Measurements from ENCODE around the gene HIGD1A. TPM values are rescaled to one million over a fixed set of nuclear protein-coding genes. Genes with fewer than 3 reads are reported as not detected.

Gene HIGD1A
- total and polyA plus RNA-seq, 2 experiments from 2014 or later: 121 to 445 TPM

GRCh38 chr3:42827654-42828053 lies 23.4 kb upstream of the HIGD1A start:
- H3K4me3 ChIP-seq: no peak overlapping the region
- no peaks in the 10 kb centered on the region for H3K4me1 ChIP-seq (ENCODE audit: low read depth)
- H3K9me3 ChIP-seq (ENCODE audit: low read depth): no peaks in the 10 kb centered on the region
- H3K27ac ChIP-seq: no peak overlapping the region
- H3K36me3 ChIP-seq: no peaks in the 10 kb centered on the region
- no peaks in the 10 kb centered on the region for H3K27me3 ChIP-seq
- TF ChIP-seq, protein P1, sequence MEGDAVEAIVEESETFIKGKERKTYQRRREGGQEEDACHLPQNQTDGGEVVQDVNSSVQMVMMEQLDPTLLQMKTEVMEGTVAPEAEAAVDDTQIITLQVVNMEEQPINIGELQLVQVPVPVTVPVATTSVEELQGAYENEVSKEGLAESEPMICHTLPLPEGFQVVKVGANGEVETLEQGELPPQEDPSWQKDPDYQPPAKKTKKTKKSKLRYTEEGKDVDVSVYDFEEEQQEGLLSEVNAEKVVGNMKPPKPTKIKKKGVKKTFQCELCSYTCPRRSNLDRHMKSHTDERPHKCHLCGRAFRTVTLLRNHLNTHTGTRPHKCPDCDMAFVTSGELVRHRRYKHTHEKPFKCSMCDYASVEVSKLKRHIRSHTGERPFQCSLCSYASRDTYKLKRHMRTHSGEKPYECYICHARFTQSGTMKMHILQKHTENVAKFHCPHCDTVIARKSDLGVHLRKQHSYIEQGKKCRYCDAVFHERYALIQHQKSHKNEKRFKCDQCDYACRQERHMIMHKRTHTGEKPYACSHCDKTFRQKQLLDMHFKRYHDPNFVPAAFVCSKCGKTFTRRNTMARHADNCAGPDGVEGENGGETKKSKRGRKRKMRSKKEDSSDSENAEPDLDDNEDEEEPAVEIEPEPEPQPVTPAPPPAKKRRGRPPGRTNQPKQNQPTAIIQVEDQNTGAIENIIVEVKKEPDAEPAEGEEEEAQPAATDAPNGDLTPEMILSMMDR (IDR thresholded peaks at IDR 0.05; ENCODE audit: low read depth, low read length): no peak
- DNase-seq (ENCODE audit: low read depth in 1 of 2, low spot score in 1 of 2): no peak

DNA sequence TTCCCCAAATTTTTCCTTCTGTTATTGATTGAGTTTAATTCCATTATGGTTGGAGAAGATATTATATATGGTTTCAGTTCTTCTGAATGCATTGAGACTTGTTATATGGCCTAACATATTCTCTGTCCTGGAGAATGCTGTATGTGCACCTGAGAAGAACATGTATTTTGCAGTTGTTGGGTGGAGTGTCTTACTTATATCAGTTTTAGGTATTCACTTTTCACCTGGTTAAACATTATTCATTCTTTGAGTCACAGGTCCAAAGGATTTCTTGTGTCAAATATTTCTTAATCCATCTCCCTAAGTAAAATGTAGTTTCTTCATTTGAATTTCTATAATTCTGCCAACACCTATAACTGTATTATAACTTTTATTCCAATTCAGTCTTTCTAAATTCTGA lies 22.7 kb upstream of the HIGD1A start:
- no peak for DNase-seq (ENCODE audit: low read depth in 1 of 2, low spot score in 1 of 2)
- H3K36me3 ChIP-seq: no peaks in the 10 kb centered on the region

DNA sequence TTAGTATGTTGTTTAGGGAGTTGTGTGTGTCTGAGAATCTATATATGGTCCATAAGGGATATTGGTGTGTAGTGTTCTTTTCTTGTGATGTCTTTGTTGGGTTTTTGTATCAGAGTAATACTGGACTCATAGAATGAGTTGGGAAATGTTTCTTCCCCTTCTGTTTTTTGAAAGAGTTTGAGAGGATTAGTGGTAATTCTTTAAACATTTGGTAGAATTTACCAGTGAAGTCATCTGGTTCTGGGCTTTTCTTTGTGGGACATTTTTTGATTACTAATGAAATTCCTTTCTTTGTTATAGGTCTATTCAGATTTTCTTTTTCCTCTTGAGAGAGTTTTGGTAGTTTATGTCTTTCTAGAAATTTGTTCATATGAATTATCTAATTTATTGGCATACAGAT lies 21.9 kb upstream of the HIGD1A start:
- Histone ChIP-seq H3K27me3 (no peaks in the 10 kb centered on the region), H3K36me3 (no peaks in the 10 kb centered on the region), H3K27ac (no peak overlapping the region), H3K4me3 (no peak overlapping the region), H3K4me1 (ENCODE audit: low read depth) (no peaks in the 10 kb centered on the region), H3K9me3 (ENCODE audit: low read depth) (no peaks in the 10 kb centered on the region)
- TF ChIP-seq, protein P1 (IDR thresholded peaks at IDR 0.05; ENCODE audit: low read depth, low read length): no peak
- no peak for DNase-seq (ENCODE audit: low read depth in 1 of 2, low spot score in 1 of 2)

More for the DNA sequence above, 22.7 kb upstream of the HIGD1A start:
- Histone ChIP-seq H3K9me3 (ENCODE audit: low read depth) (no peaks in the 10 kb centered on the region), H3K27ac (no peak overlapping the region), H3K27me3 (no peaks in the 10 kb centered on the region), H3K4me3 (no peak overlapping the region), H3K4me1 (ENCODE audit: low read depth) (no peaks in the 10 kb centered on the region)
- TF ChIP-seq, protein P1 (IDR thresholded peaks at IDR 0.05; ENCODE audit: low read depth, low read length): no peak

- Histone ChIP-seq H3K36me3 (no peaks in the 10 kb centered on the region), H3K4me3 (no peak overlapping the region), H3K27me3 (no peaks in the 10 kb centered on the region), H3K4me1 (ENCODE audit: low read depth) (peaks cover 4% of the 10 kb centered on the region), H3K27ac (peak overlapping the region; percentile 54), H3K9me3 (ENCODE audit: low read depth) (no peaks in the 10 kb centered on the region)
- TF ChIP-seq, protein P1 (IDR thresholded peaks at IDR 0.05; ENCODE audit: low read depth, low read length): no peak
- no peak for DNase-seq (ENCODE audit: low read depth in 1 of 2, low spot score in 1 of 2)
Measured at GRCh38 chr3:42823351-42823750, 19.1 kb upstream of the HIGD1A start.

- no peak overlapping the region for H3K4me3 ChIP-seq
- H3K9me3 ChIP-seq (ENCODE audit: low read depth): no peaks in the 10 kb centered on the region
- no peaks in the 10 kb centered on the region for H3K27me3 ChIP-seq
- H3K4me1 ChIP-seq (ENCODE audit: low read depth): peaks cover 4% of the 10 kb centered on the region
- DNase-seq (ENCODE audit: low read depth in 1 of 2, low spot score in 1 of 2): no peak
- TF ChIP-seq, protein P1 (IDR thresholded peaks at IDR 0.05; ENCODE audit: low read depth, low read length): no peak
- peak overlapping the region; percentile 54 for H3K27ac ChIP-seq
- no peaks in the 10 kb centered on the region for H3K36me3 ChIP-seq
Measured at GRCh38 chr3:42822828-42823227, 18.5 kb upstream of the HIGD1A start.

GRCh38 chr3:42820746-42821051 lies 16.4 kb upstream of the HIGD1A start:
- peaks cover 11% of the 10 kb centered on the region for H3K4me1 ChIP-seq (ENCODE audit: low read depth)
- H3K27ac ChIP-seq: no peak overlapping the region
- no peak overlapping the region for H3K4me3 ChIP-seq
- H3K27me3 ChIP-seq: no peaks in the 10 kb centered on the region
- TF ChIP-seq, protein P1 (IDR thresholded peaks at IDR 0.05; ENCODE audit: low read depth, low read length): no peak
- no peak for DNase-seq (ENCODE audit: low read depth in 1 of 2, low spot score in 1 of 2)
- H3K9me3 ChIP-seq (ENCODE audit: low read depth): no peaks in the 10 kb centered on the region
- no peaks in the 10 kb centered on the region for H3K36me3 ChIP-seq
